Measurements from ENCODE around the gene NIPAL1.

NIPAL1 gene

GRCh38 chr4:48027653-48028052 is 11.1 kb downstream of the NIPAL1 start:
- no peak for DNase-seq (ENCODE audit: low spot score)

DNA sequence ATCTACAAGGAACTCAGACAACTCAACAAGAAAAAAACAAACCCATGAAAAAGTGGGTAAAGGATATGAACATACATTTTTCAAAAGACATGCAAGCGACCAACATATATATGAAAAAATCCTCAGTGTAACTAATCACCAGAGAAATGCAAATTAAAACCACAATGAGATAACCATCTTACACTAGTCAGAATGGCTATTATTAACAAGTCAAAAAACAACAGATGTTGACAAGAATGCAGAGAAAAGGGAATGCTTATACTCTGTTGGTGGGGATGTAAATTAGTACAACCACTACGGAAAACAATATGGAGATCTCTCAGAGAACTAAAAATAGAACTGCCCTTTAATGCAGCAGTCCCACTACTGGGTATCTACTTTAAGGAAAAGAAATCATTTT is 12.1 kb downstream of the NIPAL1 start:
- DNase-seq (ENCODE audit: low spot score): no peak

GRCh38 chr4:48030470-48030869 is 13.9 kb downstream of the NIPAL1 start:
- no peak for DNase-seq (ENCODE audit: low spot score)

- no peak for DNase-seq (ENCODE audit: low spot score)
These were observed 15.4 kb downstream of the NIPAL1 start for GRCh38 chr4:48031802-48032525.

- DNase-seq (ENCODE audit: low spot score): no peak
These were observed 16.1 kb downstream of the NIPAL1 start for GRCh38 chr4:48032721-48033120.

GRCh38 chr4:48033412-48033811 is 16.8 kb downstream of the NIPAL1 start:
- no peak for DNase-seq (ENCODE audit: low spot score)

GRCh38 chr4:48033825-48034413 is 17.3 kb downstream of the NIPAL1 start:
- no peak for DNase-seq (ENCODE audit: low spot score)

DNA sequence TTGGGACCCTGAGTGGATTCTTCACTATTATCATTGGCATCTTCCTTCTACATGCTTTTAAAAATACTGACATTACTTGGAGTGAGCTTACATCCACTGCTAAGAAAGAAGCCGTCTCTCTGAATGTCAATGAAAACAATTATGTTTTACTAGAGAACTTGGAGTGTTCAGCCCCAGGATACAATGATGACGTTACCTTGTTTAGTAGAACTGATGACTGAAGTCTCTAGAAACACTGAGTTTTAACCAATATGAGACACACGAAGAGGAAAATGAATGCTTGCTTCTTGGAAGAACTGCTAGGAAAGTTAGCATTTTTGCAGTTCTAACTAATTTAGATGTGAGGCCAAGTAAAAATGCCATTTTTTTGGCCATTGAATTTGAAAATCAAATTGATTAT is 19.4 kb downstream of the NIPAL1 start:
- no peak for DNase-seq (ENCODE audit: low spot score)

- no peak for DNase-seq (ENCODE audit: low spot score)
These were observed 20.5 kb downstream of the NIPAL1 start for GRCh38 chr4:48037117-48037462.

DNA sequence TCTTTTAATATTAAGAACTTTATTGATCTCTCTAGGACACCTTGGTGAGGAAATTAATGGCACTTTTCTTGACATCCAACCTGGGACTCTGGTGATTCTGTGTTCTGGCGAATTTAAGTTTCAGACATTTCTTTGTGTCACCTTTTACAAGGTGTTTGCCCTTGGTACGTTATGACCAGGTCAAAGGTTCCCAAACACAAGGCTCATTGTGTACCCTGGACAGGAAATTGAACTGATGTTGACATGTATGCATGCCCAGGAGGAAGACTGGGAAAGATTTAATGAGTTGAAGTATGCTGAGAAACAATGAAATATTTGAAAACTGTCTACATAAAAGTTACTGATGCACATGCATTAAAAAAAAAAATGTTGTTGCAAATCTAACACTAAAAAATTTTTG is 22.1 kb downstream of the NIPAL1 start:
- DNase-seq (ENCODE audit: low spot score): no peak

- DNase-seq (ENCODE audit: low spot score): no peak
These were observed 23.0 kb downstream of the NIPAL1 start for GRCh38 chr4:48039561-48039960.

- DNase-seq (ENCODE audit: low spot score): no peak
These were observed 25.1 kb downstream of the NIPAL1 start for GRCh38 chr4:48041535-48042137.

DNA sequence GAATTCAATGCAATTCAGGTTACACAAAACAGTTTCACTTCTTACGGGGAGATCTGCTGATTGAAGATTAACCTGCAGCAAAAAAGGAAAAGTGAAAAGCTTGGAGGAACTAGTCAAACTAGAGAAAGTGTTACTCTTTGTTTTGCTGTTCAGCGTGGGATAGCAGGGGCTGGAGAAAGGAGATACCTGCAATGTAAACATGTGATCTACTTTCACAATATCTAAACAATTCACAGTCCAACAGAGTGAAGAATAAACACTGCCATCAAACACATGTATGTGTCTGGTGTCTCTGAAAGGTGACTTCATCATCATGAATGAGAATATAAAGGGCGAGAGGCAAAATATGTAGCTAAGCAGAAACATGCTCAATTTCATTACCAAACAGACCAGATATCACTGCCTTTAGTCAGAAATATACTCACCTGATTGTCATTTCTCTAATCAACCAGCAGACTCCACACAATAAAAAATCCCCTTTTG is 26.4 kb downstream of the NIPAL1 start:
- peak; percentile 43 for DNase-seq (ENCODE audit: low spot score)

DNA sequence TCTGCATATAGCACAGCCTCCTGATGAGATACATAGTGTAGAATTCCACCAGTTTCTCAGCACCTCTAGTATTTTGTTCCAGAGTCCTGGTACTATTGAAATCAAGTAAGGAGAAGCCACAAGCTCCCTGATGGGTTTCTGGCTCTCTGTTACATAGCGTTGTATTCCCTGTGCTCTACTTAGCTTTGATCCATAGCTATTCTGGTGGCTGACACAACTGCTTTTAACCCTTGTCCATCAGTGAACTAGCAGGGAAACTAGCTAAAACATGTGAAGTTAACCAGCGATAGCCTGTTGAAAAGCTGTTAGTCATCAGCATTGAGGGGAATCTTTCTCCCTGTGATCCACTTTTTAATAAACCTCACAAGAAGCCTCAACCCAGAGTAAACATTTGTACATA is 26.9 kb downstream of the NIPAL1 start:
- DNase-seq (ENCODE audit: low spot score): no peak

DNA sequence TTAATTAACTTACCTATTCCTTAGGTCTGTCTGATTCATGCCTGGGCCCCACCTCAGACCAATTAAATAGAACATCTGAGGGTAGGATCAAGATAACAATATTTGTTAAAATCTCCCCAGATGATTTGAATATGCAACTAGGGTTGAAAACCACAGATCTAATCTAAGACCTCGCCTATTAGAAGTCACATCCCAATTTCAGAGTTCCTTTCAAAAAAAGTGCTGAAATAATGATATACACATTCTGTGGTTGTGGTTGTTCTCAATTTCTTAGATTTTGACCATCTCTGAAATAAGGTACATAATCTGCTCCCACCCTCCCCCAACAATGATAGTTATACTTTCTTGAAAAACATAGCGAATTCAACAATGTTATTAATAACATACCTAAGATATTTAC is 27.7 kb downstream of the NIPAL1 start:
- DNase-seq (ENCODE audit: low spot score): no peak

- DNase-seq (ENCODE audit: low spot score): no peak
These were observed 29.5 kb downstream of the NIPAL1 start for GRCh38 chr4:48046059-48046458.

- DNase-seq (ENCODE audit: low spot score): no peak
These were observed 30.9 kb downstream of the NIPAL1 start for GRCh38 chr4:48047421-48047844.

DNA sequence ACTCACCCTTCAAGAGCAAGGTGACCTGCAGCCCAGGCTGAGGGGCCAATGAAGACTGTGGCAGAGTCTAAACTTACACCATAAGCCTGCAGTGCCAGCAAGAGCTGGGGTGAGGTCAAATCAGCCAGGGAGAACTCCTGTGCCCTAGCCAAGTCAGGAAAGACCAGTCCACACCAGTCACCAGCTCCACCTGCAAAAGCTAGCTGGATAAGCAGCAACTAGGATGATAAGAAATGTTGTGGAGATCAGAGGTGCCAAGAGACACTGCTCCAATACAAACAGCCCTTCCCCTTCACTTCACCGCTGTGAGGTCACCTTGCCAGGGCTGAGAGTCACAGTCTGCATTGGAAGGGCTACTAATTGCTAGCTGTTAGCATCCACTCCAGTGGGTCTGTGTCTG is 31.3 kb downstream of the NIPAL1 start:
- no peak for DNase-seq (ENCODE audit: low spot score)

- DNase-seq (ENCODE audit: low spot score): no peak
These were observed 32.9 kb downstream of the NIPAL1 start for GRCh38 chr4:48049483-48049882.

DNA sequence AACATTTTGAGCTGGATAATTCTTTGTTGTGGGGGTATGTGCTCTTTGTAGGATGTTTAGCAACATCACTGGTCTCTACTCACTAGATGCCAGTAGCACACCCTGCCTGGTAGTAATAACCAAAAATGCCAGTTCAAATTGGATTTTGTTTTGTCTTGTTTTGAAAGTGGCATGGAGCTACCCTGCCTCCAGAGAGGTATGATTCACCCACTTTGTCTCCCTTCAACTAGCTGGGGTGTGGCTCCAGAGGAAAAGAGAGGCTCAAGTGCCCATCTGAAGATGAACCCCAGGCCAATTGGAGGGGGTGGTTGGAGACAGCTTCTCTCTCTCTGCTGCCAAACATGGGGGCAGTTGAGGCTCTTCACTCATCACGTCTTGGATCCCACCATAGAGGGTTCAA is 34.5 kb downstream of the NIPAL1 start:
- DNase-seq (ENCODE audit: low spot score): no peak

DNA sequence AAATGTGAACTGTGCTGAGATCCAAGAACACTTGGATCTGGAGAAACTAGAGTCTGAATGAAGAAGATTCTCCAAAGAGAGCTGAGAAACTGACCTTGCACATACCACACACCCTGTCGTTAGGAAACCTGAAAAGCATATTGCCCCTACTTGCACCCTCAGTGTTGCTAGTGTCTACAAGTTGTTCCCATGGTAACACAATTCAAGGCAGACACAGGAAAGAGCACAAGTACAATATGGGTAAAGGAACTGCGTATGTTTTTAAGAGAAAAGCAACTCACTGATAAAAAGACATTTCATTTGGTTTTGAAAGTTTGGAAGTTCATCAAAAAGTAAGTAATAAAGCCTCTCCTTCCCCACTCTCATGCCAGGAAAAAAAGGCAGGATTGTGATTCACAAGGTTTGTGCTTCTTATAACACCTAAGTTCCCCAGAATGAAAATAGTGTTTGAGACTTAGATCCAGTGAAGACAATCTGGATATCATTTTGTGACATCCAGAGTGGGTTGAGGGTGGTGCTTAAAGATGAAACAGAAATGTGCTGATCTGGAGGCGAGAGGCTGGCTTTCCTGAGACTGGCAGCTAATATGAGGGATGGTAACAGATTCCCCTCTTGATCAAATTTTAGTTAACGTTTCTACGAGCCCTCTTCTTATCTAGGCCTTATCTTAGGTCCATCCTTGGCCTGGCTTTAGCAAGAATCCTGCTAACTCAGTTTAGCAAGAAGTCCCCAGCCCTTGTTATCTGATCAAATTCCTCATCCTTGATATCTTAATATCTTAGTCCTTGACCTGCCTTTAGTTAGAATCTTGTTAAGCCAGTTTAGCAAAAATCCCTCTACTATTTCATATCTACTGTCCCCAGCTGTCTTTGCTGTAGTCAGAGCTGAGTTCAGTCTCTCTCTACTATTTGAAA is 42.3 kb downstream of the NIPAL1 start:
- no peak for DNase-seq (ENCODE audit: low spot score)

DNA sequence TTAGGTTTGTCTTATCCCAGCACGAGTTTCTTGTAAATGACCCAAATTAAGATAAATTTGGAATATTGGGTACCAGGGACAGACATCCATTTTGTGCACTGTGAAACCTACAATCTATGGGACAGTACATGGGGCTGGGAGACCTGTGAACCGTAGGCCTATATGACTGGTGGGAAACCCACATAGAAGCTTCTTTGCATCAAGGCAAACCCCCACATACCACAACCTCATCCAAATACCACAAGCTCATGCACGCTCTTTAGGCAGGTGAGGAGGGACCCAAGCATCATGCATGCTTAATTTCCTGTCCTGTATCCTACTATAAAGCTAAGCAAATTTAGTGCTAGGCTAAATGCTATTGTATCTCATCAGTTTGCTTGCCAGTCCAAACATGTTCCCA is 47.8 kb downstream of the NIPAL1 start:
- no peak for DNase-seq (ENCODE audit: low spot score)

Measured in HuH-7.5 (cell line).